ENCODE data around the gene PXMP2. TPM values are rescaled to one million over a fixed set of nuclear protein-coding genes. Genes with fewer than 3 reads are reported as not detected.

Gene PXMP2
- total RNA-seq, 4 donors from 2014 or later: 39.7 to 68.4 (median 55.8) TPM

DNA sequence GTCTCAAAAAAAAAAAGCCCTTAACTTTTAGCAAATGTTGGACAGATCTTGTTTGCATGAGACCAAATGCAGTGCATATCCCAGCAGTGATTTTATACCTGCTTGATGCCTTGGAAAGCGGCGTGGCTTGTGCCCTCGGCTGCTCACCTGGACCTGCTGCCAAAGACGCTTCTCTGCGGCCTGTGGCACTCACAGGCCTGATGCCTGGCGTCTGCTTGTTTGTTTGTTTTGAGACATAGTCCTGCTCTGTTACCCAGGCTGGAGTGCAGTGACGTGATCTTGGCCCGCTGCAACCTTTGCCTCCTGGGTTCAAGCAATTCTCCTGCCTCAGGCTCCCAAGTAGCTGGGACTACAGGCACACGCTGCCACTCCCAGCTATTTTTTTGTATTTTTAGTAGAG lies 28.5 kb downstream of the PXMP2 start:
- Histone ChIP-seq H3K4me3 (no peak overlapping the region), H3K36me3 (peaks cover 33 to 65% (median 60%) of the 10 kb centered on the region in 4 donors), H3K4me1 (peaks cover 12 to 28% (median 21%) of the 10 kb centered on the region in 4 donors), H3K9me3 (no peaks in the 10 kb centered on the region), H3K27me3 (no peaks in the 10 kb centered on the region), H3K27ac (replicated peaks in 1 of 4) (no peak overlapping the region)
- no peak for DNase-seq (ENCODE audit: extremely low spot score)
- 68% methylated on average over 5 of the region's 9 CpGs for WGBS
- intact Hi-C loops (cut with DNase I): no loop called here
- TF ChIP-seq, protein P1, sequence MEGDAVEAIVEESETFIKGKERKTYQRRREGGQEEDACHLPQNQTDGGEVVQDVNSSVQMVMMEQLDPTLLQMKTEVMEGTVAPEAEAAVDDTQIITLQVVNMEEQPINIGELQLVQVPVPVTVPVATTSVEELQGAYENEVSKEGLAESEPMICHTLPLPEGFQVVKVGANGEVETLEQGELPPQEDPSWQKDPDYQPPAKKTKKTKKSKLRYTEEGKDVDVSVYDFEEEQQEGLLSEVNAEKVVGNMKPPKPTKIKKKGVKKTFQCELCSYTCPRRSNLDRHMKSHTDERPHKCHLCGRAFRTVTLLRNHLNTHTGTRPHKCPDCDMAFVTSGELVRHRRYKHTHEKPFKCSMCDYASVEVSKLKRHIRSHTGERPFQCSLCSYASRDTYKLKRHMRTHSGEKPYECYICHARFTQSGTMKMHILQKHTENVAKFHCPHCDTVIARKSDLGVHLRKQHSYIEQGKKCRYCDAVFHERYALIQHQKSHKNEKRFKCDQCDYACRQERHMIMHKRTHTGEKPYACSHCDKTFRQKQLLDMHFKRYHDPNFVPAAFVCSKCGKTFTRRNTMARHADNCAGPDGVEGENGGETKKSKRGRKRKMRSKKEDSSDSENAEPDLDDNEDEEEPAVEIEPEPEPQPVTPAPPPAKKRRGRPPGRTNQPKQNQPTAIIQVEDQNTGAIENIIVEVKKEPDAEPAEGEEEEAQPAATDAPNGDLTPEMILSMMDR (IDR thresholded peaks at IDR 0.05): no peak
- no peak for TF ChIP-seq POLR2AphosphoS5 (IDR thresholded peaks at IDR 0.05)
- no peak for TF ChIP-seq POLR2A (IDR thresholded peaks at IDR 0.05; ENCODE audit: low read depth)
- TF ChIP-seq EP300 (IDR thresholded peaks at IDR 0.05): no peak

DNA sequence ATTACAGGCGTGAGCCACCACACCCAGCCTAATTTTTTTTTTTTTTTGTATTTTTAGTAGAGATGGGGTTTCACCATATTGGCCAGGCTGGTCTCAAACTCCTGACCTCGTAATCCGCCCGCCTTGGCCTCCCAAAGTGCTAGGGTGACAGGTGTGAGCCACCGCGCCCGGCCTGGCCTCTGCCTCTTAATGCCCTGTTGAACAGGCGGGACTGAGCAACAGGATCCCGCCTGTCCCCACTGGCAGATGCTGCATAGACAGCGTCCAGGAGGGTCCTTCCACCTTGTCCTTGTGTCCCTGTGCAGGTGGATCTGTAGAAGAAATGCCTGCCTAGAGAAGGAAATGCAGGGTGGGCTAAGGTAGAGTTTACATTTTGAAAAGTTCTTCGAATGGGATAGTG lies 29.0 kb downstream of the PXMP2 start:
- peaks cover 12 to 23% (median 18%) of the 10 kb centered on the region in 4 donors for H3K4me1 ChIP-seq
- intact Hi-C loops (cut with DNase I): no loop called here
- H3K27ac ChIP-seq (replicated peaks in 1 of 4): no peak overlapping the region
- no peaks in the 10 kb centered on the region for H3K9me3 ChIP-seq
- 77% methylated on average over 11 of the region's 11 CpGs for WGBS
- no peak overlapping the region for H3K4me3 ChIP-seq
- no peak for DNase-seq (ENCODE audit: extremely low spot score)
- no peaks in the 10 kb centered on the region for H3K27me3 ChIP-seq
- TF ChIP-seq POLR2AphosphoS5 (IDR thresholded peaks at IDR 0.05): no peak
- TF ChIP-seq, protein P1 (IDR thresholded peaks at IDR 0.05): no peak
- TF ChIP-seq POLR2A (IDR thresholded peaks at IDR 0.05; ENCODE audit: low read depth): no peak
- no peak for TF ChIP-seq EP300 (IDR thresholded peaks at IDR 0.05)
- H3K36me3 ChIP-seq: peaks cover 37 to 69% (median 64%) of the 10 kb centered on the region in 4 donors

DNA sequence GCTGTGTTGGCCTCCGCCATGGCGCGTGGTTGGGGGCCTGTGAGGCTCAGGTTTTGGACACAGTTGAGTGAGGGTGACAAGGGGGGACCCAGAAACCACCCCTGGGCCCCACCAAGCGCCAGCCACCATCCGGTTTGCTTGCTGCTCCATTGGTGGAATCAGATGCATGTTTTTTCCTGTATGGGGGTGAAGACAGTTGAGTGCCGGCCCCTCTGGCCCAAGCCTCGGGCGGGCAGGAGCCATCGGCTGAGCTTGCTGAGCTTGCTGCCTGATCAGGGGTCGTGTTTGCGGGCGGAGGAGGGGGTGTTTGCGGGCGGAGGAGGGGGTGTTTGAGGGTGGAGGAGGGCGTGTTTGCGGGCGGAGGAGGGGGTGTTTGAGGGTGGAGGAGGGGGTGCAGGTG lies 29.6 kb downstream of the PXMP2 start:
- H3K4me3 ChIP-seq: no peak overlapping the region
- no peak for DNase-seq (ENCODE audit: extremely low spot score)
- TF ChIP-seq POLR2A (IDR thresholded peaks at IDR 0.05; ENCODE audit: low read depth): no peak
- intact Hi-C loops (cut with DNase I): no loop called here
- H3K27ac ChIP-seq (replicated peaks in 1 of 4): no peak overlapping the region
- 85% methylated on average over 17 of the region's 17 CpGs for WGBS
- H3K9me3 ChIP-seq: no peaks in the 10 kb centered on the region
- peaks cover 6 to 17% (median 11%) of the 10 kb centered on the region in 4 donors for H3K4me1 ChIP-seq
- H3K36me3 ChIP-seq: peaks cover 43 to 76% (median 71%) of the 10 kb centered on the region in 4 donors
- no peaks in the 10 kb centered on the region for H3K27me3 ChIP-seq

DNA sequence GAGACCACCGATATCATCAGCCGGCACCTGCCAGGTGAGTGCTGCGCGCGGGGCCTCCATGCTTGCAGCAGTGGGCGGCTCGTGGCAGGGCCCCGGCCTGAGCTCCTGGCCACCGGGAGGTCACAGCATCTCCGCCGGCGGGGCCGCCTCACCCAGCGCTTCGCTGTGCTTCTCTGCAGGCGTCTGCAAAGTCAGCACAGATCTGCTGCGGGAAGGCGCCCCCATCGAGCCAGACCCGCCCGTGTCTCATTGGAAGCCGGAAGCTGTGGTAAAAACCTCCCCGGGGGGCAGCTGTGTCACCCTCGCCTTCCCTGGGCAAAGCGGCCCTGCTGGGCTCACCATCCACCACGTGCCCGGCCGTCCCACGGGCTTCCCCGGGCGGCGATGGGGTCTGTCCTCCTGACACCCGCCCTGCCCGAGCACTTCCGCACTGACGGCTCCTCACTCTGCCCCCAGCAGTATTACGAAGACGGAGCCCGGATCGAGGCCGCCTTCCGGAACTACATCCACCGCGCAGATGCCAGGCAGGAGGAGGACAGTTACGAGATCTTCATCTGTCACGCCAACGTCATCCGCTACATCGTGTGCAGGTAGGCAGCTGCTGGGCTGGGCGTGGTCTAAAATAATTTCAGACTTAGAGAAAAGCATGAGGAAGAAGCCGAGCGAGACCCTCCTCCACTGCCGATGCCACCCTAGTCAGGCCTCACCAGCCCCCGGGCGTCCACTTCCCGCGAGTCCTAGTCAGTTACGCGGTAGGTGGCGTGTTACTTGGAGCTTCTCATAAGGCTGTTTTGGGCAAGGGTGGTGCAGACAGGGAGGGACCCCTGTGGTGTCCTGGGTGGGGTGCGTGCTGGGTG lies 30.4 kb downstream of the PXMP2 start:
- WGBS: 95% methylated on average over 22 of the region's 61 CpGs
- Histone ChIP-seq H3K27ac (replicated peaks in 1 of 4) (no peak overlapping the region), H3K27me3 (no peaks in the 10 kb centered on the region), H3K9me3 (no peaks in the 10 kb centered on the region), H3K36me3 (peaks cover 46 to 83% (median 78%) of the 10 kb centered on the region in 4 donors), H3K4me3 (no peak overlapping the region), H3K4me1 (peaks cover 0 to 9% (median 4%) of the 10 kb centered on the region in 4 donors)
- TF ChIP-seq, protein P1 (IDR thresholded peaks at IDR 0.05): no peak
- TF ChIP-seq EP300 (IDR thresholded peaks at IDR 0.05) (no peak), POLR2AphosphoS5 (IDR thresholded peaks at IDR 0.05) (no peak), POLR2A (IDR thresholded peaks at IDR 0.05; ENCODE audit: low read depth) (no peak)
- DNase-seq (ENCODE audit: extremely low spot score): no peak
- intact Hi-C loops (cut with DNase I): no loop called here

DNA sequence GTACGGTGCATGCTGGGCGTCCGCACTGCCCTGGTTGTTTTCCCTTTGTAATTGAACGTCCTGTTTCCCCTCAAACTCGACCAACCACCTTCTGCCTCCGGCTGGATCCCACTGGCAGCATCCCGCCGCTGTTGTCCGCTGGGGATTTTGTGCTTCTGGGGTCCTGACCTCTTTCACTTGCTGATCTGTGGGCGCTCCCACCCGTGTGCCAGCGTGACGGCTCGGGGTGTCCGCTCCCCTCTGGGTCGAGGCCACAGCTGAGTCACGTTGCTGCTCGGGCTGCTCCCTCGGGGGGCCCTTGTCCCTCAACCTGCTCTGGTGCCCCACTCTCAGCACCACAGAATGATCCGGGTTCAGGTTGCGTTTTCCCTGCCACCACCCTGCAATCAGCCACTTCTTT lies 31.3 kb downstream of the PXMP2 start:
- no peak for DNase-seq (ENCODE audit: extremely low spot score)
- H3K4me1 ChIP-seq: peaks cover 0 to under 1% (median 0%) of the 10 kb centered on the region in 4 donors
- no peaks in the 10 kb centered on the region for H3K27me3 ChIP-seq
- TF ChIP-seq POLR2A (IDR thresholded peaks at IDR 0.05; ENCODE audit: low read depth) (no peak), POLR2AphosphoS5 (IDR thresholded peaks at IDR 0.05) (no peak)
- intact Hi-C loops (cut with DNase I): no loop called here
- no peak overlapping the region for H3K4me3 ChIP-seq
- H3K9me3 ChIP-seq: no peaks in the 10 kb centered on the region
- no peak overlapping the region for H3K27ac ChIP-seq (replicated peaks in 1 of 4)
- H3K36me3 ChIP-seq: peaks cover 54 to 92% (median 87%) of the 10 kb centered on the region in 4 donors
- WGBS: 93% methylated on average over 17 of the region's 21 CpGs

Measured in esophagus muscularis mucosa (tissue), 4 donors.